ENCODE data around the gene AUNIP. TPM values are rescaled to one million over a fixed set of nuclear protein-coding genes. Genes with fewer than 3 reads are reported as not detected.

The AUNIP gene
- total RNA-seq, 1 experiment from 2014 or later = 22.2 TPM

DNA sequence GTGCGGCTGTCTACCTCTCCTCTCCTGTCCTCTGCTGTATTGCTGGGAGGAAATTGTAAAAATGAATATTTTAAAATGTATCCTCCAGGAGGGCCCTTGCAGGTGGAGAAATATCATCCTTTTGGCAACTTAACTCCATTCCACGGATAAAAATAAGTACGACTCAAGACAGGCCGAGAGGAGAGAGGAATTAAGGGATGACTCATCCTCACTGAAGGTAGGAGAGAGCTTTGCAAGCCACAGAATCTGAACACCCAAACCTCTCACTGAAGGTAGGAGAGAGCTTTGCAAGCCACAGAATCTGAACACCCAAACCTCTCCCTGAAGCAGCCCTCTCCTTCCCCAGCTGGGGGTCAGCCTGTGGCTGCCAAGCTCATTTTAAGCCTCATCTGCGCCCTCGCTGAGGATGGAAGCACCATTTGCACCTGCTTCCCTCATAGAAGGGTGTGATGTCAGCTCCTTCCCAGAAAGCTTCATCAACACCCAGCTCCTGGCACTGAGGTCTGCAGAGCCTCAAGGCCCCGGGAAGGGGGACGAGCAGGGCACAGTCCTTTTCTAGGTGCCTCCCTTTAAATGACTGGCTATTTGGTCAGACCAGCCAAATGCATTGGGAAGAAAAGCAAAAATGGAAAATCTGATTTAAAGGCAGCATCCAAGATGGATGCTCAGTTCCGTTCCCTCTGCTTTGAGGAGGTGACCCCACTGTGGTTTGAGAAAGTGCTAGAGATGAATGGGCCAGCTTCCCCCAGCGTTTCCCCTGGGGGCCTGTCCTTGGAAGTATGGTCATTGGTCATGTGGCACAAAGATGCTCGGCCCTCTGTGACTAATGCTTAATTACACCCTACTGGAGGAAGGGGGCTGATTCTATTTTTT, 72.1 kb downstream of the AUNIP start:
- H3K27me3 Mint-ChIP-seq (ENCODE audit: low read depth) = no peaks in the 10 kb centered on the region; the same call in 1 of the 2 replicates
- no peak overlapping the region for H2AK5ac ChIP-seq (ENCODE audit: insufficient read length, low read length)
- no peak overlapping the region for H4K5ac ChIP-seq (ENCODE audit: insufficient read length, low read depth, low read length)
- peaks cover 22 to 25% of the 10 kb centered on the region in 2 experiments for H3K4me1 Mint-ChIP-seq
- H2BK20ac ChIP-seq (ENCODE audit: low read depth, low read length, poor library complexity, severe bottlenecking) = no peak overlapping the region
- WGBS (ENCODE audit: extremely low coverage, insufficient read length, low lambda C conversion rate) = no CpG with 5 or more reads among the region's 11 CpGs
- H3K9ac ChIP-seq (ENCODE audit: extremely low read depth, insufficient read length, low read length) = no peak overlapping the region
- no peak overlapping the region for H3K4ac ChIP-seq (ENCODE audit: low read depth, low read length)
- H3K27ac ChIP-seq (ENCODE audit: insufficient read length, low read depth, low read length) = no peak overlapping the region
- H3K18ac ChIP-seq (ENCODE audit: insufficient read length, low read depth, low read length) = no peak overlapping the region
- no peaks in the 10 kb centered on the region for H3K4me1 ChIP-seq (ENCODE audit: insufficient read depth, low read length)
- H2BK120ac ChIP-seq (ENCODE audit: low read depth, low read length, poor library complexity, severe bottlenecking) = no peak overlapping the region
- TF ChIP-seq, protein P1, sequence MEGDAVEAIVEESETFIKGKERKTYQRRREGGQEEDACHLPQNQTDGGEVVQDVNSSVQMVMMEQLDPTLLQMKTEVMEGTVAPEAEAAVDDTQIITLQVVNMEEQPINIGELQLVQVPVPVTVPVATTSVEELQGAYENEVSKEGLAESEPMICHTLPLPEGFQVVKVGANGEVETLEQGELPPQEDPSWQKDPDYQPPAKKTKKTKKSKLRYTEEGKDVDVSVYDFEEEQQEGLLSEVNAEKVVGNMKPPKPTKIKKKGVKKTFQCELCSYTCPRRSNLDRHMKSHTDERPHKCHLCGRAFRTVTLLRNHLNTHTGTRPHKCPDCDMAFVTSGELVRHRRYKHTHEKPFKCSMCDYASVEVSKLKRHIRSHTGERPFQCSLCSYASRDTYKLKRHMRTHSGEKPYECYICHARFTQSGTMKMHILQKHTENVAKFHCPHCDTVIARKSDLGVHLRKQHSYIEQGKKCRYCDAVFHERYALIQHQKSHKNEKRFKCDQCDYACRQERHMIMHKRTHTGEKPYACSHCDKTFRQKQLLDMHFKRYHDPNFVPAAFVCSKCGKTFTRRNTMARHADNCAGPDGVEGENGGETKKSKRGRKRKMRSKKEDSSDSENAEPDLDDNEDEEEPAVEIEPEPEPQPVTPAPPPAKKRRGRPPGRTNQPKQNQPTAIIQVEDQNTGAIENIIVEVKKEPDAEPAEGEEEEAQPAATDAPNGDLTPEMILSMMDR (conservative IDR thresholded peaks at IDR 0.05) = no peak
- no peaks in the 10 kb centered on the region for H3K9me3 Mint-ChIP-seq
- no peak overlapping the region for H2BK15ac ChIP-seq (ENCODE audit: low read depth, low read length)
- no peak overlapping the region for H3K56ac ChIP-seq (ENCODE audit: insufficient read length, low read depth, low read length)
- H4K20me1 ChIP-seq (ENCODE audit: control insufficient read depth, insufficient read depth, insufficient read length) = no peaks in the 10 kb centered on the region
- H3K79me2 ChIP-seq (ENCODE audit: insufficient read depth, low read length) = no peaks in the 10 kb centered on the region
- no peaks in the 10 kb centered on the region for H3K79me1 ChIP-seq (ENCODE audit: insufficient read depth, low read depth, low read length, poor library complexity, severe bottlenecking)
- H3K23me2 ChIP-seq (ENCODE audit: insufficient read length, low read depth, low read length, poor library complexity, severe bottlenecking) = no peaks in the 10 kb centered on the region
- H3K9me3 ChIP-seq (ENCODE audit: control insufficient read depth, low read depth, low read length) = no peaks in the 10 kb centered on the region
- no peak for DNase-seq
- no peak overlapping the region for H2AFZ ChIP-seq (ENCODE audit: low read length)
- H2BK12ac ChIP-seq (ENCODE audit: insufficient read length, low read depth, low read length) = no peak overlapping the region
- no peaks in the 10 kb centered on the region for H3K27me3 ChIP-seq (ENCODE audit: insufficient read depth, low read length)
- H3K14ac ChIP-seq (ENCODE audit: insufficient read depth, low read length) = no peak overlapping the region
- H3K4me2 ChIP-seq (ENCODE audit: insufficient read depth, insufficient read length, low read length) = no peak overlapping the region
- H3K27ac Mint-ChIP-seq = no peak overlapping the region
- H3K23ac ChIP-seq (ENCODE audit: insufficient read length, low read depth, low read length) = no peak overlapping the region
- peaks cover 0 to 2% (median 1%) of the 10 kb centered on the region in 3 experiments; a peak in 1 of 7 replicates for H3K36me3 Mint-ChIP-seq (ENCODE audit: insufficient read depth in 1 of 3, low read depth in 3 of 3)
- H2BK5ac ChIP-seq (ENCODE audit: insufficient read length, low read length) = no peak overlapping the region
- H3K4me3 Mint-ChIP-seq = no peak overlapping the region
- no peak overlapping the region for H4K91ac ChIP-seq (ENCODE audit: insufficient read length, low read depth, low read length)
- no peak overlapping the region for H3T11ph ChIP-seq (ENCODE audit: low read length)
- no peak overlapping the region for H4K8ac ChIP-seq (replicated peaks; ENCODE audit: insufficient read length, low read depth, low read length)

Measured in H9 (cell line).